WERI-Rb-1 (cell line): ENCODE data around the gene CSNK1D.

ENCODE experiments used
- DNase-seq: peaks from one replicate; pipeline ENCODE4 v3.0.0-alpha.2; 2020
- H3K27ac ChIP-seq: fragments of 250-450 bp; sonication (Bioruptor Pico); 2 replicates; pipeline ENCODE4 v1.5.1; 2020; ENCODE audit warnings: mild to moderate bottlenecking, moderate library complexity
- H3K27me3 ChIP-seq: fragments of 250-450 bp; sonication (Bioruptor Pico); 2 replicates; pipeline ENCODE4 v1.5.1; 2021; ENCODE audit warnings: mild to moderate bottlenecking, low read depth, moderate library complexity; ENCODE audit not compliant: insufficient read depth, severe bottlenecking
- H3K36me3 ChIP-seq: fragments of 250-450 bp; sonication (Bioruptor Pico); 2 replicates; pipeline ENCODE4 v1.5.1; 2020; ENCODE audit warnings: mild to moderate bottlenecking, moderate library complexity
- H3K4me3 ChIP-seq: 2 replicates; pipeline ENCODE4 v1.5.1; 2011; ENCODE audit warnings: low read depth, mild to moderate bottlenecking, control low read depth, low read length
- H3K9me3 ChIP-seq: fragments of 250-450 bp; sonication (Bioruptor Pico); 2 replicates; pipeline ENCODE4 v1.5.1; 2021; ENCODE audit warnings: mild to moderate bottlenecking, moderate library complexity; ENCODE audit not compliant: severe bottlenecking
- TF ChIP-seq, protein P1 (sequence below): IDR thresholded peaks from 2 replicates; pipeline ENCODE4 v1.5.1; 2011; ENCODE audit warnings: low read depth, mild to moderate bottlenecking, control low read depth, inconsistent platforms, low read length

Gene CSNK1D

DNA sequence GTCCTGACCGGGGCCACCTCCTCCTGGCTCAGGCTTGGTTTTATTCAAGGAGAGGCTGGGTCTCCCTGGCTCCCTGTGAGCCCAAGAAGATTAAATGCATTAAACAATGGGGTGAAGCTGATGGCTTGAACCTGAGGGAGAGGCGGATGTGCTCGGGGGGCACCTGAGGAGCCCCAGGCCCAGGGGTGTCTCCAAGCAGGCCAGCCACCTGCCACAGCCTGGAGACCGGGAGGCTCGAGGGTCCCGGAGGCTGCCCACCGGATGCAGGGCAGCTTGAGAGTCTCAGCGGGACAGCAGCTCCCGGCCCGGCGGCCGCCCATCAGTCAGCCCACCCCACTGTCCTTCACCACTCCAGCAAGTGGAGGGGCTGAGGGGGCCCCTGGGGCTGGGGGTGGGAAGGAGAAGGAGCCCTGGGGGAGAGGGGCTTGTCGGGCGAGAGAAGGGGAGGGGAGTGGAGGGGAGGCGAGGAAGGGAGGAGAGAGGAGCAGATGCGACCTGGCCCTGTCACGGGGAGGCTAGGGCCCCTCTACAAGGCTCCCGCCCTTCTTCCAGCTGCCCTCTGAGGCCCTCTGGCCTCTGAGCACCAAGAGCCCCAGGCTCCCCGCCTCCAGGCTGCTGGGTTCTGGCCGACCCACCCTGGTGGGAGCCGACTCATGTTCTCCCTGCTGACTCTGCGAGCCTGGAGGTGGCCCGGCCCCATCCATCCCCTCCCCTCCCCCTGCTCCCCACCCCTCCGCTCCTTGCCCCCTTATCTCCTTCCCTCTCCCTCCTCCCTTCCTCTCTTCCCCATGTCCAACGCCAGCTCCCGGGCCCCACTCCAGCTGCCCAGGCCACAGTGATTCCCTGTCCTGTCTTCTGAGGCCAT is 30.7 kb upstream of the CSNK1D start:
- TF ChIP-seq, protein P1, sequence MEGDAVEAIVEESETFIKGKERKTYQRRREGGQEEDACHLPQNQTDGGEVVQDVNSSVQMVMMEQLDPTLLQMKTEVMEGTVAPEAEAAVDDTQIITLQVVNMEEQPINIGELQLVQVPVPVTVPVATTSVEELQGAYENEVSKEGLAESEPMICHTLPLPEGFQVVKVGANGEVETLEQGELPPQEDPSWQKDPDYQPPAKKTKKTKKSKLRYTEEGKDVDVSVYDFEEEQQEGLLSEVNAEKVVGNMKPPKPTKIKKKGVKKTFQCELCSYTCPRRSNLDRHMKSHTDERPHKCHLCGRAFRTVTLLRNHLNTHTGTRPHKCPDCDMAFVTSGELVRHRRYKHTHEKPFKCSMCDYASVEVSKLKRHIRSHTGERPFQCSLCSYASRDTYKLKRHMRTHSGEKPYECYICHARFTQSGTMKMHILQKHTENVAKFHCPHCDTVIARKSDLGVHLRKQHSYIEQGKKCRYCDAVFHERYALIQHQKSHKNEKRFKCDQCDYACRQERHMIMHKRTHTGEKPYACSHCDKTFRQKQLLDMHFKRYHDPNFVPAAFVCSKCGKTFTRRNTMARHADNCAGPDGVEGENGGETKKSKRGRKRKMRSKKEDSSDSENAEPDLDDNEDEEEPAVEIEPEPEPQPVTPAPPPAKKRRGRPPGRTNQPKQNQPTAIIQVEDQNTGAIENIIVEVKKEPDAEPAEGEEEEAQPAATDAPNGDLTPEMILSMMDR = no peak
- H3K4me3 ChIP-seq = no peak overlapping the region

DNA sequence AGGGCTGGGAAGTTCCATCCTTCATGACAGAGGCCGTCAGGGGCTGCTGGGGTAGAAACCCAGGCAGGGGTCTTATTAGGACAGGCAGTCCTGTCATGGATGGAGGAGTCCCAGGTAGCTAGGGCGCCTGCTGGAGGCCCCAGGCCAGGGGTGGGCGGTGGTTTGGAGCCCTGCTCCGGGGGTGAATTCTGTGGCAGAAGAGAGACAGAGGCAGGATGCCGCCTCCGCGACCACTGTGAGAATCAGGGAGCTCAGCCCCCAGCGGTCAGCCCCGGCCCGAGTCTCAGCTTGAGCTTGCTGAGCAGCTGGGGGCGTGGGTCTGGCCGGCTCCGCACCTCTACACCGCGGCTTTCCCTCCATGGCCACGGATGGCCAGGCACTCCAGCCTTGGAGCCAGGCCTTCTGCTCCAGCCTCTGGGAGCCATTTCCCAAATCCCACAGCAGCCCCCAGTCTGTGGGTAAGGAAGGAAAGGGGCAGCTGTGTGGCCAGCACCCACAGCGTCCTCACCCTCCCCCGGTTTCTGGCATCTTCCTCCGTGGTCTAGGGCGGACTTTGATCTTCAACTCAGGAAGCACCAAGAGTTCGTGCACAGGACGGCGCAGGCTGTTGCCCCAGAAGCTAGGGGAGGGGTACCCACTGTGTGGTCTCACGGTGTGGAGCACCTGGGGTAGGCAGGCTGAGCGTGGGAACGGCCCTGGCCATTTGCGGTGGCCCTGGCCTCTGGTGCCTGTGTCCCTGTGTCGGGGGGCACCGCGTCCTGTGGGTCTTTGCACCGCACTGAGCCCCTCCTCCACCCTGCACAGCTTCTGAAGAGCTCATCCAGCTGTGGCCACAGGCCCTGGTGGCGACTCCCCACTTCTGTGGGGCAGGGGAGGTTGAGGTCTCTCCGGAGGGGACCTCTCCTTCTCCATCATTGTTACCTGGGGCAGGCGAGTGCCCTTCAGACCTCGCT is 29.8 kb upstream of the CSNK1D start:
- Histone ChIP-seq H3K27ac (peak overlapping the region; percentile 3), H3K4me3 (no peak overlapping the region), H3K9me3 (no peaks in the 10 kb centered on the region), H3K27me3 (no peaks in the 10 kb centered on the region), H3K36me3 (no peaks in the 10 kb centered on the region)
- no peak for DNase-seq
- TF ChIP-seq, protein P1 = no peak

More for the DNA sequence above, 30.7 kb upstream of the CSNK1D start:
- Histone ChIP-seq H3K27ac (peak overlapping the region; percentile 72), H3K36me3 (no peaks in the 10 kb centered on the region), H3K27me3 (no peaks in the 10 kb centered on the region), H3K9me3 (no peaks in the 10 kb centered on the region)
- DNase-seq = no peak

DNA sequence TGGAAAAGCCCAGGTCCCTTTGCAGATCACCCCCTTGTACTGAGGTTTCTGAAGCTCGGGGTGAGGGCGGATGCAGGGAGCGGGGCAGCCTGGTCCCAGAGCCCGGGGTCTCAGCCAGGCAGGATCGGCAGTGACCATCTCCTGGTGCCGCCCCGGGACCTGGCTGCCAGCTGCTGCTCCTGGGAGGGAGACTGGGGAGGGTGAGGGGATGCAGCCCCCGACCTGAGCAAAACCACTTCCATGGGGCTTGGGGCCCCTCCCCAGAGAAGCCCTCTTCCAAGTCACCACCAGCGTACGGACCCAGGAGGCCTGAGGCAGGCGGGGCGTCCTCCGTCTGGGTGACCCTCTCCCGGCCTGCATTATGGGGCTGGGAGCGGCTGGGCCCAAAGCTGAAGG is 29.1 kb upstream of the CSNK1D start:
- no peaks in the 10 kb centered on the region for H3K9me3 ChIP-seq
- TF ChIP-seq, protein P1 = no peak
- no peaks in the 10 kb centered on the region for H3K36me3 ChIP-seq
- DNase-seq = no peak
- H3K27ac ChIP-seq = peak overlapping the region; percentile 2; the same call in 1 of the 2 replicates
- no peaks in the 10 kb centered on the region for H3K27me3 ChIP-seq
- no peak overlapping the region for H3K4me3 ChIP-seq

DNA sequence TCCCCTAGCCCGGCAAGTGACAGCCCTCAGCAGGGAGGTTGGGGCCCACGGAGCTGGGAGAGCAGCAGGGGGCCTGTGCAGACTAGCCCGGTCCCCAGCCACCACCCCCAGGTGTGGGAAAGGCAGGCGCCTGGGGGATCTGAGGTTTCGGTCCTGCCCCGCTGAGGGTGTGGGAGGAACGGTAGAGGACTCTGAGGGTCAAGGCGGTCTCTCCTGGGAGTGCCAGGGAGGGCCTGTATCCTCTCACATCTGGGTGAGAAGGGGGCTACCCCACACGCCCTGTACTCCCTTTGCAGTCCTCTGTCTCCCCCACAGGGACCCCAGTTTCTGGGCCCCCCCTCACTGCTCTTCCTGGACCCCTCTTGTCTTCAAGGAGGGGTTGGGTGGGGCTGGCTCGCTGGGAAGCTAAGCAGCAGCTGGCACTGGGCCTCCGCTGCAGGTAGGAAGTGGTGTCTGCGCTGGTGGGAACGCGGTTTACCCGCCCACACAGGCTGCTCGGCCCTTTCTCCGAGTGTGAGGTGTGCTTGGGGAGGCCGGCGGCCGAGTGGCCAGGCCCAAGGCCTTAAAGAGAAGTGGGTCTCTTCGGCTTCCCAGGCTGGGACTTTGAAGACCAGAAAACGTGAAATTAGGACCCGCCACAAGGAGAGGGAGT is 28.5 kb upstream of the CSNK1D start:
- TF ChIP-seq, protein P1 = no peak
- no peak overlapping the region for H3K4me3 ChIP-seq

DNA sequence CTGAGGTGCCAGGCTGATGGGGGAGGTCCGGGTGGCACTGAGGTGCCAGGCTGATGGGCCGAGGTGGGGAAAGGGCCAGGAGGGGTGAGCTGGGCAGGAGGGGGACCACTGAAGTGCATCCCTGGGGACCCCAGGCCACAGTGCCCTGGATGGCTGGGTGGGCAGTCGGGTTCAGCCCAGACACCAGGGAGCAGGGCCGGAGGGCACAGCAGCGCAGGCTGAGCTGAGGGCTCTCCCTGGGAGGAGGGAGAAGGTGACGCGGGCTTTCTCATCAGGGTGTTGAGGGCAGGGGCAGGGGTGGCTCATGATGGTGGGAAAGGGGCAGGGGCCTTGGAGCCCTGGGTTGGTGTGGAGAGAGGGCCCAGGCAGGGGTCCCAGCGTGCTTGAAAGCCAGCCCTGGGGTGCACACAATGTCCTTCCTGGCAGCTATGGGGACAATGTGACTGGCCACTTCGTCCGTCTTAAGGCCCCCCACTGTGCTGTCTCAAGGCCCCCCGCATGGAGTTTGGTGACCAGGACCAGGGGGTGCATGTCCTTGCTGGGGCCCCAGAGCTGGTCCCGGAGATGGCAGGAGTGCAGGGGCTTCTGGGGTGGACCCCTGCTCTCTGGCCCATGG is 27.9 kb upstream of the CSNK1D start:
- TF ChIP-seq, protein P1 = no peak
- Histone ChIP-seq H3K4me3 (no peak overlapping the region), H3K36me3 (no peaks in the 10 kb centered on the region), H3K27ac (no peak overlapping the region; the same call in 1 of the 2 replicates), H3K27me3 (no peaks in the 10 kb centered on the region), H3K9me3 (no peaks in the 10 kb centered on the region)
- DNase-seq = no peak

More for the DNA sequence above, 28.5 kb upstream of the CSNK1D start:
- Histone ChIP-seq H3K27ac (no peak overlapping the region), H3K27me3 (no peaks in the 10 kb centered on the region), H3K9me3 (no peaks in the 10 kb centered on the region), H3K36me3 (no peaks in the 10 kb centered on the region)
- DNase-seq = no peak
